Stimulated activated CD4-positive, alpha-beta T cell treated with anti-CD3 and anti-CD28 coated beads, Interleukin-1b, Interleukin-23, amount 100 ng/mL, for 48 hours (primary cell): ENCODE results near the gene ALDH1A1.
"Not testable (repeated sequence)": the region's sequence is repeated elsewhere in the genome, so short reads cannot be mapped to it uniquely, and the experiment has no call there.

Experiments used
- DNase-seq: peaks from one replicate; pipeline ENCODE4 v3.0.0-alpha.2; 2020

Gene ALDH1A1

GRCh38 chr9:72942451-72942850, 10.4 kb downstream of the ALDH1A1 start:
- no peak for DNase-seq

- DNase-seq = not testable (repeated sequence)
Observed at GRCh38 chr9:72939581-72939980, 13.3 kb downstream of the ALDH1A1 start.

GRCh38 chr9:72937545-72937944, 15.3 kb downstream of the ALDH1A1 start:
- no peak for DNase-seq

- no peak for DNase-seq
Observed at GRCh38 chr9:72936679-72937078, 16.2 kb downstream of the ALDH1A1 start.

- no peak for DNase-seq
Observed at GRCh38 chr9:72936266-72936665, 16.6 kb downstream of the ALDH1A1 start.

GRCh38 chr9:72935595-72935994, 17.3 kb downstream of the ALDH1A1 start:
- no peak for DNase-seq

- no peak for DNase-seq
Observed at GRCh38 chr9:72933730-72934665, 18.9 kb downstream of the ALDH1A1 start.

- DNase-seq = no peak
Observed at GRCh38 chr9:72932619-72933018, 20.2 kb downstream of the ALDH1A1 start.

- no peak for DNase-seq
Observed at GRCh38 chr9:72931897-72932296, 21.0 kb downstream of the ALDH1A1 start.

GRCh38 chr9:72931437-72931836, 21.4 kb downstream of the ALDH1A1 start:
- DNase-seq = no peak

- DNase-seq = no peak
Observed at GRCh38 chr9:72930828-72931227, 22.0 kb downstream of the ALDH1A1 start.

- DNase-seq = no peak
Observed at GRCh38 chr9:72929542-72929941, 23.3 kb downstream of the ALDH1A1 start.

- DNase-seq = no peak
Observed at GRCh38 chr9:72928042-72928507, 24.8 kb downstream of the ALDH1A1 start.

GRCh38 chr9:72926506-72926905, 26.3 kb downstream of the ALDH1A1 start:
- no peak for DNase-seq

- DNase-seq = no peak
Observed at GRCh38 chr9:72925891-72926290, 27.0 kb downstream of the ALDH1A1 start.

- no peak for DNase-seq
Observed at GRCh38 chr9:72925126-72925789, 27.6 kb downstream of the ALDH1A1 start.

GRCh38 chr9:72924154-72924790, 28.6 kb downstream of the ALDH1A1 start:
- DNase-seq = no peak

- DNase-seq = no peak
Observed at GRCh38 chr9:72923077-72923476, 29.8 kb downstream of the ALDH1A1 start.

GRCh38 chr9:72921888-72922654, 30.8 kb downstream of the ALDH1A1 start:
- no peak for DNase-seq

GRCh38 chr9:72919246-72919945, 33.5 kb downstream of the ALDH1A1 start:
- no peak for DNase-seq

GRCh38 chr9:72917892-72918509, 34.9 kb downstream of the ALDH1A1 start:
- DNase-seq = no peak

GRCh38 chr9:72915659-72916058, 37.2 kb downstream of the ALDH1A1 start:
- no peak for DNase-seq
